IPS-NIHi11 (cell line): ENCODE data around the gene KHDC1L.
"Not testable (repeated sequence)": the region's sequence is repeated elsewhere in the genome, so short reads cannot be mapped to it uniquely, and the experiment has no call there.

Source experiments
- DNase-seq: peaks from one replicate; pipeline ENCODE4 v3.0.0; 2012; ENCODE audit warnings: mixed read lengths, low spot score

The KHDC1L gene

GRCh38 chr6:73225396-73225795, at the start of gene KHDC1L:
Gene KHDC1L, minus strand, starts transcription at chr6:73225496. Its CDS starts 88 bp downstream, at chr6:73225408.
- DNase-seq: no peak

- not testable (repeated sequence) for DNase-seq
Measured at GRCh38 chr6:73269296-73269695, 44.0 kb upstream of the KHDC1L start.

- DNase-seq: not testable (repeated sequence)
Measured at GRCh38 chr6:73268896-73269295, 43.6 kb upstream of the KHDC1L start.

GRCh38 chr6:73264446-73264845, 39.1 kb upstream of the KHDC1L start:
- no peak for DNase-seq

GRCh38 chr6:73263570-73263909, 38.2 kb upstream of the KHDC1L start:
- no peak for DNase-seq

- peak; percentile 84 for DNase-seq
Measured at GRCh38 chr6:73262671-73263569, 37.6 kb upstream of the KHDC1L start, which contains the start of gene KHDC1. Gene KHDC1, minus strand, starts transcription at chr6:73263196. Its CDS starts 20,679 bp downstream, at chr6:73242517.

- DNase-seq: no peak
Measured at GRCh38 chr6:73258721-73259120, 33.4 kb upstream of the KHDC1L start.

- not testable (repeated sequence) for DNase-seq
Measured at GRCh38 chr6:73254323-73254722, 29.0 kb upstream of the KHDC1L start.

GRCh38 chr6:73252703-73253102, 27.4 kb upstream of the KHDC1L start:
- no peak for DNase-seq

- no peak for DNase-seq
Measured at GRCh38 chr6:73250016-73250415, 24.7 kb upstream of the KHDC1L start.

- DNase-seq: no peak
Measured at GRCh38 chr6:73248192-73248903, 23.1 kb upstream of the KHDC1L start.

GRCh38 chr6:73242001-73242400, 16.7 kb upstream of the KHDC1L start:
- no peak for DNase-seq

- no peak for DNase-seq
Measured at GRCh38 chr6:73240730-73241129, 15.4 kb upstream of the KHDC1L start.

GRCh38 chr6:73236144-73236750, 11.0 kb upstream of the KHDC1L start:
- DNase-seq: no peak

GRCh38 chr6:73234733-73235132, 9.4 kb upstream of the KHDC1L start:
- DNase-seq: no peak

GRCh38 chr6:73233971-73234370, 8.7 kb upstream of the KHDC1L start:
- not testable (repeated sequence) for DNase-seq

GRCh38 chr6:73233048-73233447, 7.8 kb upstream of the KHDC1L start:
- DNase-seq: no peak

- DNase-seq: no peak
Measured at GRCh38 chr6:73231986-73232391, 6.7 kb upstream of the KHDC1L start.

GRCh38 chr6:73227606-73228255, 2.4 kb upstream of the KHDC1L start:
- no peak for DNase-seq

- no peak for DNase-seq
Measured at GRCh38 chr6:73216859-73217258, 8.4 kb downstream of the KHDC1L start.

- no peak for DNase-seq
Measured at GRCh38 chr6:73209117-73209516, 16.2 kb downstream of the KHDC1L start.

GRCh38 chr6:73207221-73207837, 18.0 kb downstream of the KHDC1L start:
- DNase-seq: no peak
